GM06990 (cell line): ENCODE data around the gene BCAR3.

Experiments
- DNase-seq: peaks from one replicate; pipeline ENCODE4 v3.0.0-alpha.2; 2011; ENCODE audit not compliant: insufficient read length; ENCODE audit errors: extremely low read depth
- H3K27me3 ChIP-seq: replicated peaks from 2 replicates; pipeline ENCODE4 v1.6.0; 2011; ENCODE audit warnings: low read length; ENCODE audit not compliant: control insufficient read depth, insufficient read depth
- H3K36me3 ChIP-seq: 2 replicates; pipeline ENCODE4 v1.5.1; 2011; ENCODE audit warnings: low read length; ENCODE audit not compliant: control insufficient read depth, insufficient read depth
- H3K4me3 ChIP-seq: replicated peaks from 2 replicates; pipeline ENCODE4 v1.5.1; 2011; ENCODE audit warnings: low read depth, mild to moderate bottlenecking, control low read depth, low read length
- CTCF ChIP-seq: IDR thresholded peaks from 2 replicates; pipeline ENCODE4 v1.5.1; 2011; ENCODE audit warnings: low read length, control low read depth, mild to moderate bottlenecking, inconsistent platforms; ENCODE audit not compliant: insufficient read depth, poor library complexity, severe bottlenecking

Gene BCAR3

GRCh38 chr1:93598396-93598795 is 83.2 kb downstream of the BCAR3 start:
- no peak overlapping the region for H3K4me3 ChIP-seq
- no peak for TF ChIP-seq CTCF
- DNase-seq: no peak
- no peaks in the 10 kb centered on the region; the same call in 1 of the 2 replicates for H3K27me3 ChIP-seq
- no peaks in the 10 kb centered on the region; the same call in 1 of the 2 replicates for H3K36me3 ChIP-seq

- no peak for TF ChIP-seq CTCF
- no peaks in the 10 kb centered on the region; the same call in 1 of the 2 replicates for H3K36me3 ChIP-seq
Observed at GRCh38 chr1:93597709-93598108, 83.9 kb downstream of the BCAR3 start.

GRCh38 chr1:93596329-93597089 is 85.1 kb downstream of the BCAR3 start:
- no peak for TF ChIP-seq CTCF
- DNase-seq: no peak
- no peaks in the 10 kb centered on the region; the same call in none of the 2 replicates for H3K36me3 ChIP-seq
- no peak overlapping the region for H3K4me3 ChIP-seq
- H3K27me3 ChIP-seq: no peaks in the 10 kb centered on the region

More at GRCh38 chr1:93597709-93598108, 83.9 kb downstream of the BCAR3 start:
- no peaks in the 10 kb centered on the region for H3K27me3 ChIP-seq
- H3K4me3 ChIP-seq: no peak overlapping the region
- no peak for DNase-seq

- H3K27me3 ChIP-seq: no peaks in the 10 kb centered on the region
- H3K4me3 ChIP-seq: no peak overlapping the region
- no peak for DNase-seq
- no peaks in the 10 kb centered on the region; the same call in none of the 2 replicates for H3K36me3 ChIP-seq
- no peak for TF ChIP-seq CTCF
Observed at GRCh38 chr1:93595743-93596142, 85.9 kb downstream of the BCAR3 start.

- Histone ChIP-seq H3K27me3 (no peaks in the 10 kb centered on the region), H3K36me3 (no peaks in the 10 kb centered on the region; the same call in 1 of the 2 replicates), H3K4me3 (no peak overlapping the region)
- no peak for DNase-seq
- TF ChIP-seq CTCF: no peak
Observed at GRCh38 chr1:93595266-93595665, 86.4 kb downstream of the BCAR3 start.
